GM19328 (cell line): ENCODE measurements around the gene SCGB1D1.
"Not testable (repeated sequence)": the region's sequence is repeated elsewhere in the genome, so short reads cannot be mapped to it uniquely, and the experiment has no call there.

Source experiments
- ATAC-seq: cut with Tn5 transposase; IDR thresholded peaks from one replicate; pipeline ENCODE4 v1.9.1; 2021; ENCODE audit warnings: mild to moderate bottlenecking, moderate library complexity; ENCODE audit not compliant: unreplicated experiment

SCGB1D1 gene

DNA sequence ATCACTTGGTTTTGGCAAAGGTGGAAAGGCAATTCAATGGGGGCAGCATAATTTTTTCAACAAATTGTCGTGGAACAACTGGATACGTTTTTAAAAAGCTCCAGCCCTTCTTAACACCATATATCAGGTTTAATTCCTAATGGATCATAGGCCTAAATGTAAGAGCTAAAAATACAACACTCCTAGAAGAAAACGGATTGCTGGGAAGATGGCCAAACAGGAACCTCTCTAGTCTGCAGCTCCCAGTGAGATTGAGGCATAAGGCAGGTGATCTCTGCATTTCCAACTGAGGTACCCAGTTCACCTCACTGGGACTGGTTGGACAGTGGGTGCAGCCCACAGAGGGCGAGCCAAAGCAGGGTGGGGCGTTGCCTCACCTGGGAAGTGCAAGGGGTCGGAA lies 32.4 kb upstream of the SCGB1D1 start:
- ATAC-seq, result no peak

GRCh38 chr11:62166371-62166770 lies 23.6 kb upstream of the SCGB1D1 start:
- no peak for ATAC-seq

GRCh38 chr11:62169448-62169847 lies 20.6 kb upstream of the SCGB1D1 start:
- no peak for ATAC-seq

GRCh38 chr11:62169935-62170334 lies 20.1 kb upstream of the SCGB1D1 start:
- ATAC-seq, result no peak

- no peak for ATAC-seq
Observed at GRCh38 chr11:62171261-62171723, 18.7 kb upstream of the SCGB1D1 start.

DNA sequence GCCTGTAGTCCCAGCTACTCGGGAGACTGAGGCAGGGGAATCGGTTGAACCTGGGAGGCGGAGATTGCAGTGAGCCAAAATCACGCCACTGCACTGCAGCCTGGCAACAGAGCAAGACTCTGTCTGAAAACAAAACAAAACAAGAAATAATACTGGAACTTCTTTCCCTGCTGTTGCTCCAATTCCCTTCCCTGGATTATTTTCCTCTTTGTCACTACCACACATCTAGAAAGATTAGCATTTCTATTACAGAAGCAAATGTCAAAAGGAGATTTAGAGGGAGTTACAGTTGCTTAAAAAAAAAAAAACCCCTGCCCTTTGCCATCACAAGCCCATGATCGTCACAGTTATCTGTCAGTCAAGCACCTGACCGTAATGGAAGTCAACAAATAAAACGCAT lies 17.7 kb upstream of the SCGB1D1 start:
- ATAC-seq, result no peak

DNA sequence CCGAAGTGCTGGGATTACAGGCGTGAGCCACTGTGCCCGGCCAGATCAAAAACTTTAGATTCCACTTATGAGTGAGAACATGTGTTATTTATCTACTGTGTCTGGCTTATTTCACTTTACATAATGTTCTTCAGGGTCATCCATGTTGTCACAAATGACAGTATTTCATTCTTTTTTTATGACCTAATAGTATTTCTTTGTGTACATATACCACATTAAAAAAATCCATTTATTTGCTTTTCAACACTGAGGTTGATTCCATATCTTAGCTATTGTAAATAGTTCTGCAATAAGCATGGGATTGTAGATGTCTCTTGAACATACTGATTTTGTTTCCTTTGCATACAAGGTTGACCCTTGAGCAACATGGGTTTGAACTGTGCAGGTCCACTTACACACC lies 13.2 kb upstream of the SCGB1D1 start:
- ATAC-seq, result no peak

DNA sequence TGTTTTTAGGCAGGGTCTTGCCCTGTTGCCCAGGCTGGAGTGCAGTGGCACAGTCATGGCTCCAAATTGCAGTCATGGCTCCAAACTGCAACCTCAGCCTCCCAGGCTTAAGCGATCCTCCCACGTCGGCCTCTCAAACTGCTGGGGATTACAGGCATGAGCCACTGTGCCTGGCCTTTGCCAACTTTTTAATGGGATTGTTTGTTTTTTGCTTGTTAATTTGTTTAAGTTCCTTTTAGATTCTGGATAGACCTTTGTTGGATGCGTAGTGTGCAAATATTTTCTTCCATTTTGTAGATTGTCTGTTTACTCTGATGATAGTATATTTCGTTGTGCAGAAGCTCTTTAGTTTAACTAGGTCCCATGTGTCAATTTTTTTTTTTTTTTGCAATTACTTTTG lies 10.0 kb upstream of the SCGB1D1 start:
- no peak for ATAC-seq

DNA sequence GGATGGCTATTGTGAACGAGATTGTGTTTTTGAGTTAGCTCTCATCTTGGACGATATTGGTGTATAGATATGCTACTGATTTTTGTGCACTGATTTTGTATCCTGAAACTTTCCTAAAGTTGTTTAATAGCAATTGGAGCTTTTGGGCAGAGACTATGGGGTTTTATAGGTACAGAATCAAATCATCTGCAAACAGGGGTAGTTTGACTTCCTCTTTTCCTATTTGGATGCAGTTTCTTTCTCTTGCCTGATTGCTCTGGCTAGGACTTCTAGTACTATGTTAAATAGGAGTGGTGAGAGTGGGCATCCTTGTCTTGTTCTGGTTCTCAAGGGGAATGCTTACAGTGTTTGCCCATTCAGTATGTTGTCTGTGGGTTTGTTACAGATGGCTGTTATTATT lies 8.9 kb upstream of the SCGB1D1 start:
- ATAC-seq, result no peak

DNA sequence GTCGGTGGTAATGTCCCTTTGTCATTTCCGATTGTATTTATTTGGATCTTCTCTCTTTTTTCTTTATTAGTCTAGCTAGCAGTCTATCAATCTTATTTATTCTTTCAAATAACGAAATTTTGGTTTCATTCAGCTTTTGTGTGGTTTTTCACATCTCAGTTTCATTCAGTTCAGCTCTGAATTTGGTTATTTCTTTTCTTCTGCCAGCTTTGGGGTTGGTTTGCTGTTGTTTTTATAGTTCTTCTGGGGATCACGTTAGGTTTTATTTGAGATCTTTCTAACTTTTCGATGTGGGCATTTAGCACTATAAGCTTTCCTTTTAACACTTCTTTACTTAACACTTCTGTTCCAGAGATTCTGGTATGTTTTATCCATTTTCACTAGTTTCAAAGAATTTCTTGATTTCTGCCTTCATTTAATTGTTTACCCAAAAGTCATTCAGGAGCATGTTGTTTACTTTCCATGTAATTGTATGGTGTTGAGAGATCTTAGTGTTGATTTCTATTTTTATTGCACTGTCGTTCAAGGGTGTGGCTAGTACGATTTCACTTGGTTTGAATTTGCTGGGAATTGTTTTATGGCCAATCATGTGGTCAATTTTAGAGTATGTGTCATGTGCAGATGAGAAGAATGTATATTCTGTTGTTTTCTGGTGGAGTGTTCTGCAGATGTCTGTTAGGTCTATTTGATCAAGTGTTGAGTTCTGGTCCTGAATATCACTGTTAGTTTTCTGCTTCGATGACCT lies 7.7 kb upstream of the SCGB1D1 start:
- no peak for ATAC-seq

DNA sequence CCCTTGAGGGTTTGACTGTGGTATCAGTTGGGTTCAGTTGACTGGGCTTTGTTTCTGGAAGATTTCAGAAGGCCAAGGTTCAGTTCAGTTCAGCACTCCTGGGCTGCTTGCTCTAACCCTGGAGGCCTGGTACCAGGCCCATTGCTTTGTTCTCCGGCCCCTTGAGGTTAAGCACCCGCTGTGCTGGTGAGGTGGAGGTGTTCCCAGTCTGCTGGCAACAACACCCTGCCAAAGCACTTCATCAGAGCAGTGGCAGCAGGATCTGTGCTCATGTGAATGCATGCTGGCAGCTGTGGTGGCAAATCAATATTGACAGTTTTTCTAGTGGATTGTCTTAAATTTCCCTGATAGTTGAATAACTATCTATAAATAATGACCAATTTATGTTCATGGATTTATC lies 3.8 kb upstream of the SCGB1D1 start:
- no peak for ATAC-seq

DNA sequence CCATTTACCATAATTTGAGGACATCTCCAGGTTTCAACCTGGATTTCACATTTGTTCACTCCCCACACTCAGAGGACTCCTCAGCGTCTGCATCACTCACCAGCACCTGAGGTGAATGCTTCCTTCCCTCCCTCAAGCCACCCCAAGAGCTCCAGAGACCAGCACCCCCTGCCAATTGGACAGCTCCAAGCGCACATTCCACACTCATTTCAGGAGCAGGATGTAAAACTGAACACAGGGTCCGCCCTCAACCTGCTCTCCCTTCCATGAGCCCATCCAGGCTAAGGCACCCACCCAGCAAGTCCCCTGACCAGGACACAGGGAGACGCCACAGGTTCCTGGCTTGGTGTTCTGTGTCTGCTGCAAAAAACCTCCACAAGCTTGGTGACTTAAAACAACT lies 3.9 kb downstream of the SCGB1D1 start:
- ATAC-seq, result no peak

GRCh38 chr11:62195010-62195409 lies 5.0 kb downstream of the SCGB1D1 start:
- not testable (repeated sequence) for ATAC-seq

- no peak for ATAC-seq
Observed at GRCh38 chr11:62195945-62196344, 5.9 kb downstream of the SCGB1D1 start.

- ATAC-seq, result not testable (repeated sequence)
Observed at GRCh38 chr11:62197400-62197799, 7.4 kb downstream of the SCGB1D1 start.

DNA sequence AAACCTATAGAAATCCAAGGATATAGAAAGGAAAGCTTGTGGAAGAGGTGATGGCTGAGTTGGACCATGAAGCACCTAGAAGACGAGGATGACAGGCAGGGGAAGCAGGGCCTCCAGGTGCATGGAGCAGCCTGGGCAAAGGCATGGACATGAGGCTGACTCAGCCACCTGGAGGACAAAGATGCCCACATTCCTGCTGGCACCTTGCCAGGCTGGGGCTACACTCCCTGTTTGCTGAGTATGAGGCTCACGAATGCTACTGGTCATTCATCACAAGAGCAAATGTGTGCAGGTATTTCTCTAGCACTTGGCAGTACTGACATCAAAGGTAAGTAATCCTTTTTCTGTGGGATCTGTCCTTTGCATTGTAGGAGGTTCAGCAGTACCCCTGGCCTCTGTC lies 11.4 kb downstream of the SCGB1D1 start:
- ATAC-seq, result no peak

DNA sequence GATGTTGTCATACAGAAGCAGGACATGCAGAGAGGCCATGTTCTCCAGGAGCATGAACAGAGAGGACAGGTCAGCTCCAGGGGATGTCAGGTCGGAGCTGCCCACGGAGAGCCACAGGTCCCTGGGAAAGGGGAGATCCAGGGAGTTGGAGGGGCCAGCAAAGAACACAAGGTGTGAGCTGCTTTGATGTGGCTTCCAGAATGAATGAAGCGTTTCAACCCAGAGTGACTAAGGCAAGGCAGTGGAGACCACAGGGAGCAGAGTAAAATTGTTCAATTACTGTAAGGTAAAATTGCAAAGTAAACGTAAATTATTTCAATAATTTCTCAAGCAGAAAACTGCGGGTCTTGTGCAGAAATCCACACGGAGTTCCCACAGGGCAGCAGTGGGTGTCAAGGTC lies 12.9 kb downstream of the SCGB1D1 start:
- no peak for ATAC-seq

GRCh38 chr11:62204430-62204829 lies 14.4 kb downstream of the SCGB1D1 start:
- ATAC-seq, result no peak

- ATAC-seq, result no peak
Observed at GRCh38 chr11:62205441-62205840, 15.4 kb downstream of the SCGB1D1 start.

GRCh38 chr11:62206276-62207066 lies 16.5 kb downstream of the SCGB1D1 start:
- not testable (repeated sequence) for ATAC-seq

- no peak for ATAC-seq
Observed at GRCh38 chr11:62208785-62209144, 18.7 kb downstream of the SCGB1D1 start.

GRCh38 chr11:62217191-62217748 lies 27.3 kb downstream of the SCGB1D1 start:
- no peak for ATAC-seq
